GM13977 (cell line): ENCODE data around the gene ITGB1BP1.

ENCODE experiments used
- DNase-seq: peaks from one replicate; pipeline ENCODE4 v3.0.0; 2012; ENCODE audit warnings: low spot score
- in situ Hi-C: fragments of 300-500 bp; cut with MboI; formaldehyde crosslinking; loops from one replicate; pipeline ENCODE4 v1.12.0; 2022; ENCODE audit warnings: low sequenced_read_pairs, low pct_unique_long_range_greater_than_20kb, mixed read lengths, inconsistent platforms; ENCODE audit not compliant: unreplicated experiment
- TF ChIP-seq, protein P1 (sequence below): IDR thresholded peaks from 2 replicates; pipeline ENCODE4 v1.5.1; 2012; ENCODE audit warnings: mild to moderate bottlenecking, control low read depth; ENCODE audit not compliant: insufficient read depth; ENCODE audit errors: extremely low read depth, missing control alignments

Gene ITGB1BP1

DNA sequence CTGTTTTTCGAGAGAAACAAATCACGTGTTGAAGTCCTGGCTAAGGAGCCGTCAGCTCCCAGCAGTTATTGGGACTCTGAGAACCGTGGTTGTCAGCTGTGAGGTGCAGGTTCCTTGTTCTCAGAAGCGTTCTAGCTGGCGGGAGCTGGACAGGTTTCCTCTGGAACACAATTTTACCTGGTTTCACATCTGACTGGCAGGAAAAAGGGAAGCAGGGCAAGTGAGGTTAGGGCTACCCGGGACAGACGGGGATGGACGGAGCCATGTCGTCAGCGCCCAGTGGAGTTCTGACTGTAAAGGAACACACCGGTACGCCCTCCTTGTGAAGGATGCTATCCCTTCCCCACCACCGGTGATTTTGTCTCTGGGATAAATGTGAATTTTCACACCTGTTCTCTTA, 26.1 kb downstream of the ITGB1BP1 start:
- no peak for DNase-seq
- in situ Hi-C loops, result no loop called here
- TF ChIP-seq, protein P1, sequence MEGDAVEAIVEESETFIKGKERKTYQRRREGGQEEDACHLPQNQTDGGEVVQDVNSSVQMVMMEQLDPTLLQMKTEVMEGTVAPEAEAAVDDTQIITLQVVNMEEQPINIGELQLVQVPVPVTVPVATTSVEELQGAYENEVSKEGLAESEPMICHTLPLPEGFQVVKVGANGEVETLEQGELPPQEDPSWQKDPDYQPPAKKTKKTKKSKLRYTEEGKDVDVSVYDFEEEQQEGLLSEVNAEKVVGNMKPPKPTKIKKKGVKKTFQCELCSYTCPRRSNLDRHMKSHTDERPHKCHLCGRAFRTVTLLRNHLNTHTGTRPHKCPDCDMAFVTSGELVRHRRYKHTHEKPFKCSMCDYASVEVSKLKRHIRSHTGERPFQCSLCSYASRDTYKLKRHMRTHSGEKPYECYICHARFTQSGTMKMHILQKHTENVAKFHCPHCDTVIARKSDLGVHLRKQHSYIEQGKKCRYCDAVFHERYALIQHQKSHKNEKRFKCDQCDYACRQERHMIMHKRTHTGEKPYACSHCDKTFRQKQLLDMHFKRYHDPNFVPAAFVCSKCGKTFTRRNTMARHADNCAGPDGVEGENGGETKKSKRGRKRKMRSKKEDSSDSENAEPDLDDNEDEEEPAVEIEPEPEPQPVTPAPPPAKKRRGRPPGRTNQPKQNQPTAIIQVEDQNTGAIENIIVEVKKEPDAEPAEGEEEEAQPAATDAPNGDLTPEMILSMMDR, result no peak

DNA sequence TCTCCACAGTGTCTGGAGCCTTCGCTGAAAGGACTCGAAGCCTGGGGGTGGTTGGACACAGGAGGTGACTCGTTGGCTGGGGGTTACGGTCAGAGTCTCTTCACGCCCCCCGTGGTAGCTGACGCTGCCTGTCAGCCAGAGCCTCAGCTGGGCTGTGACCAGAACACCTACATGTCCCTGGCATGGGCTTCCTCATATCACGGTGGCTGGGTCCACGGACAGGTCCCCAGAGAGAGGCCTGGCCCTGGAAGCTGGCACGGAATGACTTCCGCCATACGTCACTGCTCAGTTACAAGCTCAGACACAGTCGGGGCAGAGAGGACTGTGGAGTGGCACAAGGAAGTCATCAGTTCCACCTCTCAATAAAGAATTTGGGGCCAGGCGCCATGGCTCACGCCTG, 28.5 kb downstream of the ITGB1BP1 start:
- DNase-seq, result no peak
- TF ChIP-seq, protein P1, result no peak
- in situ Hi-C loops, result no loop called here

DNA sequence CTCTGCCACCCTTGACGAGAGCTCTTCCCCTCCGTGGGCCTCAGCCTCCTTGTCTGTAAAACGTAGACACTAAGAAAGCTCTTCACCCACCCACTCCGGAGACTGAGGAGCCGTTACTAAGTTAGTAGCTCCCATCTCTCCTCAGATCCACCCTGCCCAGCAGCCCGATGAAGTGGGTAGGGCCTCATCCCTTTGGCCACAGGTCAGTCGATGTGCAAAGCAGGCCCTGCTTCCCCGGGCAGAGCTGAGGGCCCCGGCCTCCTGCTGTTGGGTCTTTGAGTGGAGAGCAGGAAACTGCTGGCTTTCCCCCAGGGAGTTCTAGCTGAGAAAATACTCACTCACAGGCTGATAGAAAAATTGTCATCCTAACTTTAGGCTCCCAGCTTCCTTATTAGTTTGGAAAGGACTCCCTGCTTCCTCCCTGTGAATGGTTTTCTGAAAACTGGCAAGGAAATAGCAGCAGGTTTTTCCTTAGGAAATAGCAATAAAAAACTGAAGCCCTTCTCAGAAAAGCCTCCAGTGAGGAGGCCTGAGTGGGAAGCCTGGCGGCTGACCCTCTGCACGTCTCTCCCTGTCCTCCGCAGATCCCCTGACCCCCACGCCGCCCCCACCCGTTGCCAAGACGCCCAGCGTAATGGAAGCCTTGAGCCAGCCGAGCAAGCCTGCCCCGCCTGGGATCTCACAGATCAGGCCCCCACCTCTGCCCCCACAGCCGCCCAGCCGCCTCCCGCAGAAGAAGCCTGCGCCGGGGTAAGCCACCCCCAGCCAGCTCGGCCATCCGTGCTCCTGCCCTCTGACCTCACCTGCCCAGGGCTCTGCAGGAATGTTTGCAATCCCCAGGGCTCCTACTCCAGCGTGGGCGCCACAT, 30.2 kb downstream of the ITGB1BP1 start:
- TF ChIP-seq, protein P1, result no peak
- in situ Hi-C loops, result no loop called here
- DNase-seq, result no peak

DNA sequence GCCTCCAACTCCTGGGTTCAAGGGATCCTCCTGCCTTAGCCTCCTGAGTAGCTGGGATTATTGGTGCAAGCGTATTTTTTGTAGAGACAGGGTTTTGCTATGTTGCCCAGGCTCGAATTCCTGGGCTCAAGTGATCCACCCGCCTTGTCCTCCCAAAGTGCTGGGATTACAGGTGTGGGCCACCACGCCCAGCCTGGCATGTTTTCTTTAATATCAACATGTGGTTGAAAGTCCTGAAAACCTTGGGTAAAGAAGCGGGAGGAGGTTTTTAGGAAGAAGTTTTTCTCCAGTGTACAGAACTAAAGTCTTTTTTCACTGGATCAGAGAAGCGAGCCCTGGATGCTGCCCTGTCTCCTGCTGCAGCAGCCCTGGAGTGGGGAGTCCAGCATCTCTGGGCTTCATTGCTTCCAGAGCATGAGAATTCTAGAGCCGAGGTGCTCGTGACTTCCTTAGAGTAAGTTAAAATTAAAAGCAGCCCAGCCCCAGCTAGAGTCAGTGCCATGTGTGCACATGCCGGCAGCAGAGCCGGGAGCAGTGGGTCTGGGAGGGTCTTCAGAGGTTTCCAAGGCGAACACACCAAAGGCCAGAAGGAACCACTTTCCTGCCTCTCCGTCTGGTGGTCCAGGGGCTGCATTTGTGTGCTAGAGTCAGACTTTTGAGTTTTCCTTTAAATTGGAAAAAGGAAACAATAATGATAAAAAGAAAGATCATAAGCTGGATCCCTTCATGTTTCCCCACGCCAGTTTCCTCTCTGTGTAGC, 31.2 kb downstream of the ITGB1BP1 start:
- in situ Hi-C loops, result no loop called here
- TF ChIP-seq, protein P1, result no peak
- no peak for DNase-seq

- in situ Hi-C loops, result no loop called here
- TF ChIP-seq, protein P1, result no peak
- DNase-seq, result no peak
These were observed 32.3 kb downstream of the ITGB1BP1 start for GRCh38 chr2:9390991-9391390.

- TF ChIP-seq, protein P1, result no peak
- in situ Hi-C loops, result no loop called here
- DNase-seq, result no peak
These were observed 33.0 kb downstream of the ITGB1BP1 start for GRCh38 chr2:9390151-9390850.
